HCT116 (cell line): ENCODE measurements around the gene CARD9.

Experiments
- EZH2 ChIP-seq: fragments of 200-600 bp; sonication (generic); IDR thresholded peaks from 2 replicates; pipeline ENCODE4 v1.6.1; 2017; ENCODE audit warnings: antibody characterized with exemption, mixed run types
- EZH2phosphoT487 ChIP-seq: fragments of 200-600 bp; IDR thresholded peaks from 2 replicates; pipeline ENCODE4 v1.6.1; 2018; ENCODE audit warnings: antibody characterized with exemption, borderline replicate concordance
- JUND ChIP-seq: IDR thresholded peaks from 2 replicates; pipeline ENCODE4 v1.6.1; 2012
- POLR2A ChIP-seq: IDR thresholded peaks from 2 replicates; pipeline ENCODE4 v1.7.0; 2011; ENCODE audit warnings: borderline replicate concordance; ENCODE audit not compliant: insufficient read depth, insufficient read length; ENCODE audit errors: extremely low read depth
- POLR2AphosphoS5 ChIP-seq: IDR thresholded peaks from 2 replicates; pipeline ENCODE4 v1.6.1; 2011; ENCODE audit warnings: mild to moderate bottlenecking, low read depth, low read length, moderate library complexity
- REST ChIP-seq: IDR thresholded peaks from 2 replicates; pipeline ENCODE4 v1.6.1; 2012; ENCODE audit warnings: low read depth
- SRF ChIP-seq: IDR thresholded peaks from 2 replicates; pipeline ENCODE4 v1.6.1; 2012; ENCODE audit warnings: low read depth
- TCF7L2 ChIP-seq: IDR thresholded peaks from 2 replicates; pipeline ENCODE4 v1.7.0; 2011; ENCODE audit warnings: borderline replicate concordance, inconsistent platforms; ENCODE audit not compliant: insufficient read depth, insufficient read length; ENCODE audit errors: extremely low read depth
- TF ChIP-seq, protein P1 (sequence below), 3 experiments: fragments of 200-600 bp in 1 of 3; sonication (generic) in 1 of 3; IDR thresholded peaks in 2 of 3; conservative IDR thresholded peaks in 1 of 3; 2 replicates each; pipeline ENCODE4 v1.5.1; 2012 to 2017; ENCODE audit warnings: low read depth in 2 of 3, low read length in 2 of 3, antibody characterized with exemption in 1 of 3, borderline replicate concordance in 1 of 3, control low read depth in 1 of 3, mild to moderate bottlenecking in 1 of 3, mixed read lengths in 1 of 3, mixed run types in 1 of 3, moderate library complexity in 1 of 3; ENCODE audit not compliant: insufficient read depth in 1 of 3
- TF ChIP-seq, protein P2 (sequence below): IDR thresholded peaks from 2 replicates; pipeline ENCODE4 v1.6.1; 2012

- TF ChIP-seq JUND (no peak), SRF (no peak), EZH2phosphoT487 (no peak), POLR2A (no peak), TCF7L2 (no peak), POLR2AphosphoS5 (no peak), REST (no peak), EZH2 (no peak)
- TF ChIP-seq, protein P1, sequence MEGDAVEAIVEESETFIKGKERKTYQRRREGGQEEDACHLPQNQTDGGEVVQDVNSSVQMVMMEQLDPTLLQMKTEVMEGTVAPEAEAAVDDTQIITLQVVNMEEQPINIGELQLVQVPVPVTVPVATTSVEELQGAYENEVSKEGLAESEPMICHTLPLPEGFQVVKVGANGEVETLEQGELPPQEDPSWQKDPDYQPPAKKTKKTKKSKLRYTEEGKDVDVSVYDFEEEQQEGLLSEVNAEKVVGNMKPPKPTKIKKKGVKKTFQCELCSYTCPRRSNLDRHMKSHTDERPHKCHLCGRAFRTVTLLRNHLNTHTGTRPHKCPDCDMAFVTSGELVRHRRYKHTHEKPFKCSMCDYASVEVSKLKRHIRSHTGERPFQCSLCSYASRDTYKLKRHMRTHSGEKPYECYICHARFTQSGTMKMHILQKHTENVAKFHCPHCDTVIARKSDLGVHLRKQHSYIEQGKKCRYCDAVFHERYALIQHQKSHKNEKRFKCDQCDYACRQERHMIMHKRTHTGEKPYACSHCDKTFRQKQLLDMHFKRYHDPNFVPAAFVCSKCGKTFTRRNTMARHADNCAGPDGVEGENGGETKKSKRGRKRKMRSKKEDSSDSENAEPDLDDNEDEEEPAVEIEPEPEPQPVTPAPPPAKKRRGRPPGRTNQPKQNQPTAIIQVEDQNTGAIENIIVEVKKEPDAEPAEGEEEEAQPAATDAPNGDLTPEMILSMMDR (IDR thresholded peaks at IDR 0.05 in 2 of 3, conservative IDR thresholded peaks at IDR 0.05 in 1 of 3; ENCODE audit: borderline replicate concordance in 1 of 3, insufficient read depth in 1 of 3, low read depth in 2 of 3, low read length in 2 of 3), result peak in 2 of 3 experiments; percentile 42 to 53; a peak in 4 of 6 replicates
- TF ChIP-seq, protein P2, sequence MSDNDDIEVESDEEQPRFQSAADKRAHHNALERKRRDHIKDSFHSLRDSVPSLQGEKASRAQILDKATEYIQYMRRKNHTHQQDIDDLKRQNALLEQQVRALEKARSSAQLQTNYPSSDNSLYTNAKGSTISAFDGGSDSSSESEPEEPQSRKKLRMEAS, result peak; percentile 80
Measured at GRCh38 chr9:136324501-136325300, 48.8 kb downstream of the CARD9 start.
